Epithelial cell of esophagus (primary cell): ENCODE results near the gene EPHA5.

ENCODE experiments used
- DNase-seq: peaks from one replicate; pipeline ENCODE4 v3.0.0; 2010; ENCODE audit warnings: low read depth
- H3K4me3 ChIP-seq: 2 replicates; pipeline ENCODE4 v1.5.1; 2011; ENCODE audit warnings: mild to moderate bottlenecking, low read length, control low read depth
- CTCF ChIP-seq: IDR thresholded peaks from 2 replicates; pipeline ENCODE4 v1.5.1; 2011; ENCODE audit warnings: low read depth, mild to moderate bottlenecking, low read length, control low read depth, inconsistent platforms; ENCODE audit not compliant: insufficient read depth; ENCODE audit errors: missing control alignments

EPHA5 gene

GRCh38 chr4:65656008-65656407 lies 14.3 kb downstream of the EPHA5 start:
- TF ChIP-seq CTCF: no peak
- no peak for DNase-seq
- no peak overlapping the region for H3K4me3 ChIP-seq

- TF ChIP-seq CTCF: no peak
- no peak for DNase-seq
- no peak overlapping the region for H3K4me3 ChIP-seq
Observed at GRCh38 chr4:65654976-65655375, 15.3 kb downstream of the EPHA5 start.

GRCh38 chr4:65653740-65654361 lies 16.4 kb downstream of the EPHA5 start:
- TF ChIP-seq CTCF: no peak
- DNase-seq: no peak
- no peak overlapping the region for H3K4me3 ChIP-seq

- DNase-seq: no peak
- TF ChIP-seq CTCF: no peak
- H3K4me3 ChIP-seq: no peak overlapping the region
Observed at GRCh38 chr4:65651751-65652150, 18.5 kb downstream of the EPHA5 start.

GRCh38 chr4:65651031-65651430 lies 19.3 kb downstream of the EPHA5 start:
- no peak for TF ChIP-seq CTCF
- no peak for DNase-seq
- no peak overlapping the region for H3K4me3 ChIP-seq

- H3K4me3 ChIP-seq: no peak overlapping the region
- peak; percentile 14 for DNase-seq
- no peak for TF ChIP-seq CTCF
Observed at GRCh38 chr4:65646136-65646535, 24.2 kb downstream of the EPHA5 start.

- no peak for TF ChIP-seq CTCF
- no peak overlapping the region for H3K4me3 ChIP-seq
- DNase-seq: peak; percentile 23
Observed at GRCh38 chr4:65645185-65645584, 25.1 kb downstream of the EPHA5 start.
